Neural progenitor cell (in vitro differentiated cells): ENCODE results near the gene CACNA1D. TPM values are rescaled to one million over a fixed set of nuclear protein-coding genes. Genes with fewer than 3 reads are reported as not detected.

Experiments
- DNase-seq: peaks from one replicate; pipeline ENCODE4 v3.0.0-alpha.2; 2016; ENCODE audit warnings: low spot score
- H2AFZ ChIP-seq: fragments of 200-600 bp; sonication (generic); replicated peaks from 2 replicates; pipeline ENCODE4 v1.6.1; 2016; ENCODE audit warnings: antibody characterized with exemption
- H3F3A ChIP-seq: fragments of 200-600 bp; sonication (generic); 2 replicates; pipeline ENCODE4 v1.6.1; 2016; ENCODE audit warnings: antibody characterized with exemption, low read depth
- H3K27ac ChIP-seq: fragments of 200-600 bp; sonication (generic); 2 replicates; pipeline ENCODE4 v1.5.1; 2016; ENCODE audit warnings: mild to moderate bottlenecking
- H3K27me3 ChIP-seq: fragments of 200-600 bp; sonication (generic); 2 replicates; pipeline ENCODE4 v1.6.1; 2016; ENCODE audit warnings: mild to moderate bottlenecking, moderate library complexity
- H3K36me3 ChIP-seq: fragments of 200-600 bp; sonication (generic); 2 replicates; pipeline ENCODE4 v1.5.1; 2016
- H3K4me1 ChIP-seq: fragments of 200-600 bp; sonication (generic); 2 replicates; pipeline ENCODE4 v1.6.1; 2016; ENCODE audit warnings: mixed run types
- H3K4me2 ChIP-seq: fragments of 200-600 bp; sonication (generic); 2 replicates; pipeline ENCODE4 v1.6.1; 2016
- H3K4me3 ChIP-seq: fragments of 200-600 bp; sonication (generic); 2 replicates; pipeline ENCODE4 v1.5.1; 2016
- H3K79me2 ChIP-seq: fragments of 200-600 bp; sonication (generic); 2 replicates; pipeline ENCODE4 v1.6.1; 2016; ENCODE audit warnings: low read depth
- H3K9ac ChIP-seq: fragments of 200-600 bp; sonication (generic); 2 replicates; pipeline ENCODE4 v1.6.1; 2016
- H3K9me3 ChIP-seq: fragments of 200-600 bp; sonication (generic); 2 replicates; pipeline ENCODE4 v1.5.1; 2016; ENCODE audit warnings: low read depth
- H4K20me1 ChIP-seq: fragments of 200-600 bp; sonication (generic); 2 replicates; pipeline ENCODE4 v1.6.1; 2016; ENCODE audit warnings: low read depth
- H3K27ac Mint-ChIP-seq: 3 replicates; pipeline ENCODE4 v1.8.0; 2021; ENCODE audit warnings: mixed read lengths
- H3K27me3 Mint-ChIP-seq: 2 replicates; pipeline ENCODE4 v1.8.0; 2022; ENCODE audit warnings: low read depth, mild to moderate bottlenecking, inconsistent platforms, moderate library complexity, mixed read lengths; ENCODE audit not compliant: insufficient read depth
- H3K36me3 Mint-ChIP-seq: 3 replicates; pipeline ENCODE4 v1.8.0; 2021; ENCODE audit warnings: mixed read lengths
- H3K4me1 Mint-ChIP-seq: 3 replicates; pipeline ENCODE4 v1.8.0; 2021; ENCODE audit warnings: mixed read lengths
- H3K4me3 Mint-ChIP-seq: 3 replicates; pipeline ENCODE4 v1.8.0; 2021; ENCODE audit warnings: mild to moderate bottlenecking, moderate library complexity, mixed read lengths
- H3K9me3 Mint-ChIP-seq: 3 replicates; pipeline ENCODE4 v1.8.0; 2020; ENCODE audit warnings: mixed read lengths
- EZH2 ChIP-seq: fragments of 200-600 bp; sonication (generic); IDR thresholded peaks from 2 replicates; pipeline ENCODE4 v1.6.1; 2017; ENCODE audit warnings: antibody characterized with exemption, mild to moderate bottlenecking, moderate library complexity
- EZH2phosphoT487 ChIP-seq: fragments of 200-600 bp; sonication (generic); IDR thresholded peaks from 2 replicates; pipeline ENCODE4 v1.6.1; 2017; ENCODE audit warnings: antibody characterized with exemption
- total RNA-seq: library from RNA; depleted of rRNA; stranded (reverse); fragments of >200 nt; gene quantifications from 2 replicates; pipeline ENCODE4 v1.2.3, GENCODE V29; 2015; ENCODE audit warnings: low replicate concordance
- TF ChIP-seq, protein P1 (sequence below): fragments of 200-600 bp; sonication (generic); IDR thresholded peaks from 2 replicates; pipeline ENCODE4 v1.5.1; 2017; ENCODE audit warnings: antibody characterized with exemption, mild to moderate bottlenecking

The CACNA1D gene
- total RNA-seq, 1 donor from 2014 or later = 4.7 TPM

DNA sequence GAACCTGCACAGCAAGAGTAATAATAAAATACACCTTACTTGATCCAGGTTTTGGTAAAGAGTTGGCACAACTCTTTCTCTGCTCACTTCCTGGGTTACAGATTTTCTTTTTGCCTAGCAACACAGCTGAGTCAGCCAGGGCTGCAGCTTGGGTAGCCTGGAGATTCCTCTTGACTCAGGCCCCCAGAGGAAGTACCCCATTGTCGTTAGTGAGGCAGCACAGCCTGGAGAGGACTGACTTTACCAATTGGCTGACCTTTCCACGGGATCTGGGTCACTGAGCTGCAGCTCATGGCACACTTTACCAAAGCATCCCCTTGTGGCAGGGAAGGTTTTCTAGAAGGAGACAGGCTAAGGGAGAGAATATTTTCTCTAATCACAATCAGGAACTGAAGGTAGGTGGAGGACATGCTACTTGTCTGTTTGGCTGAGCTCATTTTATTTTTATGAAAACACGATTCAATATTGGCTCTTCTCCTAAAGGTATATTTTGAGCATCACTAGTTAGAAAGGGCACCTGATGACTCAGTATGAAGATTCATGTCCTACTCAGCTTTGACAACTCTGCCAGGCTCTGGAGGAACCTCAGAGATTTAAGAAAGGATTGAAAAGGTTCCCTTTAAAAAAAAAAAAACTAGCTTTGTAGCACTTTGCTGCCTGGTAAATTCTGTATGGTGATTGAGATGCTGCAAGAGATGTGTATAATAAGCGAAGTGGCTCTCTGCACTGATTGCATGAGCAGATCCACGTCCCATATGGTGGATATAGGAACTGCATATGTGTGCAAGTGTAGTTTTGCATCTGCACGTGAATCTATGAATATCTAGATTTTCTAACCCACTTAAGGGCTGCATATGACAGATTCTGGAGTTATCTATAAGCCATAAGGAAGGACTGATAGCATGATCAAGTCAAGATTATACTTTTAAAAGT is 227.0 kb downstream of the CACNA1D start:
- Mint-ChIP-seq H3K4me3 (no peak overlapping the region), H3K9me3 (no peaks in the 10 kb centered on the region), H3K27me3 (no peaks in the 10 kb centered on the region), H3K36me3 (no peaks in the 10 kb centered on the region), H3K27ac (no peak overlapping the region), H3K4me1 (peaks cover 27% of the 10 kb centered on the region)
- H3K79me2 ChIP-seq = no peaks in the 10 kb centered on the region
- peaks cover 6% of the 10 kb centered on the region for H3K4me1 ChIP-seq
- no peaks in the 10 kb centered on the region for H3K36me3 ChIP-seq
- no peak overlapping the region for H3K9ac ChIP-seq
- H2AFZ ChIP-seq = peak overlapping the region; percentile 4
- no peak overlapping the region for H3K27ac ChIP-seq
- DNase-seq = peak; percentile 34
- H4K20me1 ChIP-seq = no peaks in the 10 kb centered on the region
- H3K4me3 ChIP-seq = no peak overlapping the region
- H3F3A ChIP-seq = no peaks in the 10 kb centered on the region
- TF ChIP-seq EZH2 (no peak), EZH2phosphoT487 (no peak)
- TF ChIP-seq, protein P1, sequence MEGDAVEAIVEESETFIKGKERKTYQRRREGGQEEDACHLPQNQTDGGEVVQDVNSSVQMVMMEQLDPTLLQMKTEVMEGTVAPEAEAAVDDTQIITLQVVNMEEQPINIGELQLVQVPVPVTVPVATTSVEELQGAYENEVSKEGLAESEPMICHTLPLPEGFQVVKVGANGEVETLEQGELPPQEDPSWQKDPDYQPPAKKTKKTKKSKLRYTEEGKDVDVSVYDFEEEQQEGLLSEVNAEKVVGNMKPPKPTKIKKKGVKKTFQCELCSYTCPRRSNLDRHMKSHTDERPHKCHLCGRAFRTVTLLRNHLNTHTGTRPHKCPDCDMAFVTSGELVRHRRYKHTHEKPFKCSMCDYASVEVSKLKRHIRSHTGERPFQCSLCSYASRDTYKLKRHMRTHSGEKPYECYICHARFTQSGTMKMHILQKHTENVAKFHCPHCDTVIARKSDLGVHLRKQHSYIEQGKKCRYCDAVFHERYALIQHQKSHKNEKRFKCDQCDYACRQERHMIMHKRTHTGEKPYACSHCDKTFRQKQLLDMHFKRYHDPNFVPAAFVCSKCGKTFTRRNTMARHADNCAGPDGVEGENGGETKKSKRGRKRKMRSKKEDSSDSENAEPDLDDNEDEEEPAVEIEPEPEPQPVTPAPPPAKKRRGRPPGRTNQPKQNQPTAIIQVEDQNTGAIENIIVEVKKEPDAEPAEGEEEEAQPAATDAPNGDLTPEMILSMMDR = peak; percentile 6
- no peaks in the 10 kb centered on the region for H3K9me3 ChIP-seq
- no peak overlapping the region for H3K4me2 ChIP-seq
- no peaks in the 10 kb centered on the region for H3K27me3 ChIP-seq

DNA sequence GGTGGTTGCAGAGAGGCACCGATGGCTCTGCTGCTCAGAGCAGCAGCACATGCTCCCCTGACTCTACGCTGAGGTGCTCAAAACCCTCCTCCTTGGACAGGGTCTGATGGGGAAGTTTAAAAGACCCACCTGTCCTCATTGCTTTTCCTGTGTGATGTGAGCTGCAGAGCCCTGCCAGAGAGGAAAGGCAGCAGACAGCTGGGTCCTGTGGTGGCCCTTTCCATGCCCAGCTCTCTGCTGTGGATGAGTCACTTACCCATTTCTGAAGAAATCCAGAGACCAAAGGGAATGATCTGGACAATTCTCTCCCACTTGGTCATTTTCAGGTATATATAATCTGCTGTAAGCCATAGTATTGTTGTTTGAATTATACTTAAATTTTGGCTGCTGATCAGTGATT is 230.2 kb downstream of the CACNA1D start:
- Mint-ChIP-seq H3K36me3 (no peaks in the 10 kb centered on the region), H3K4me1 (peaks cover 26% of the 10 kb centered on the region)
- no peak overlapping the region for H3K9ac ChIP-seq

DNA sequence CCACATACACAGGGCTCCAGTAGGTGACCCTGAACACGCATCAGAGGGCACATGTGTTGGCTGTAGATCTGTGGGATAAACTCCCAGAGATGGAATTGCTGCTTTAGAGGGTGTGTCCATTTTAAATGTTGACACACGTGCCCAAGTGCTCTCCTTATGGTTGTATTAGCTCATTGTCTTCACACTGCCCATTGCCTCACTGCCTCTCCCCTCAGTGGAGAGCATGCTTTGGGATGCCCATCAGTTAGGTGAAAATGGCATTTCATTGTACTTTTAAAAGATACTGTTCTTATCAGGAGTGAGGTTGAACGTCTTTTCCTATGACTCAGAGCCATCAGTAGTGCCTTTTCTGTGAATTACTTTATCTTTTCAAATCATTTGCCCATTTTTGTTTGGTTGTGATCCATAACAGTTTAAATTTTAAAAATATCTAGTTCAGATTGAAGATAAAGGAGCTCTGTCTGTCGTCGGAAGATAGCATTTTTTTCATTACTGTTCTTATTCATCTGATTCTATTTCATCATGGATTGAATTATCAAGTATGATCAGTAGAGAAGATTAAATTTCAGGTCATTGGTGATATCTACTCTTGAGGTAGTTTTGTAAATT is 231.1 kb downstream of the CACNA1D start:
- Histone ChIP-seq H3K79me2 (no peaks in the 10 kb centered on the region), H3K36me3 (no peaks in the 10 kb centered on the region), H4K20me1 (no peaks in the 10 kb centered on the region), H3K9me3 (no peaks in the 10 kb centered on the region), H3K27ac (no peak overlapping the region), H3K4me3 (no peak overlapping the region), H3K4me1 (no peaks in the 10 kb centered on the region), H3K4me2 (no peak overlapping the region), H3K27me3 (no peaks in the 10 kb centered on the region), H2AFZ (no peak overlapping the region), H3K9ac (no peak overlapping the region), H3F3A (no peaks in the 10 kb centered on the region)
- H3K36me3 Mint-ChIP-seq = no peaks in the 10 kb centered on the region
- no peak overlapping the region for H3K4me3 Mint-ChIP-seq
- H3K27me3 Mint-ChIP-seq = no peaks in the 10 kb centered on the region
- peaks cover 24% of the 10 kb centered on the region for H3K4me1 Mint-ChIP-seq
- DNase-seq = no peak
- H3K27ac Mint-ChIP-seq = no peak overlapping the region
- TF ChIP-seq EZH2phosphoT487 = no peak
- H3K9me3 Mint-ChIP-seq = no peaks in the 10 kb centered on the region

More for the DNA sequence above, 230.2 kb downstream of the CACNA1D start:
- H3K9me3 Mint-ChIP-seq = no peaks in the 10 kb centered on the region
- Histone ChIP-seq H3F3A (no peaks in the 10 kb centered on the region), H4K20me1 (no peaks in the 10 kb centered on the region), H3K27ac (no peak overlapping the region), H3K27me3 (no peaks in the 10 kb centered on the region), H3K9me3 (no peaks in the 10 kb centered on the region), H3K79me2 (no peaks in the 10 kb centered on the region), H3K36me3 (no peaks in the 10 kb centered on the region), H3K4me3 (no peak overlapping the region), H3K4me1 (peaks cover 4% of the 10 kb centered on the region), H3K4me2 (no peak overlapping the region), H2AFZ (no peak overlapping the region)
- DNase-seq = no peak
- no peaks in the 10 kb centered on the region for H3K27me3 Mint-ChIP-seq
- no peak overlapping the region for H3K27ac Mint-ChIP-seq
- no peak for TF ChIP-seq EZH2
- TF ChIP-seq, protein P1 = no peak
- TF ChIP-seq EZH2phosphoT487 = no peak
- no peak overlapping the region for H3K4me3 Mint-ChIP-seq

DNA sequence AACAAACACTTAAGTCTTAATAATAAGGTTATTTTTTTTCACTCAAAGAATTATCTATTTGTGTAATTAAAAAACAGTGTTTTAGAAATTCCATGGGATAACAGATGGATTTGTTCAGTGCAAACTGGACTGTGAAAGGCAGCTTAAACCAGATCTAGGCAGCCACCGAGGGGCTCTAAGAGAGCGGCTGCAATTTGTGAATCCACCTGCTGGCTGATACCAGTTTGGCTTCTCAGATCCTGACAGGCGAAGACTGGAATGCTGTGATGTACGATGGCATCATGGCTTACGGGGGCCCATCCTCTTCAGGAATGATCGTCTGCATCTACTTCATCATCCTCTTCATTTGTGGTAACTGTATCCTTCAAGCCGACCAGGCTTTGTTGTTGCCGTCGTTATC is 232.2 kb downstream of the CACNA1D start:
- no peaks in the 10 kb centered on the region for H3K27me3 Mint-ChIP-seq
- no peak for TF ChIP-seq EZH2phosphoT487
- TF ChIP-seq, protein P1 = no peak
- no peak for TF ChIP-seq EZH2
- peak; percentile 38 for DNase-seq
- H3K27ac Mint-ChIP-seq = no peak overlapping the region
- no peaks in the 10 kb centered on the region for H3K79me2 ChIP-seq
- H3K4me2 ChIP-seq = no peak overlapping the region
- no peaks in the 10 kb centered on the region for H3K9me3 Mint-ChIP-seq
- no peaks in the 10 kb centered on the region for H3K36me3 ChIP-seq
- no peaks in the 10 kb centered on the region for H3K36me3 Mint-ChIP-seq
- no peak overlapping the region for H3K9ac ChIP-seq
- H3F3A ChIP-seq = no peaks in the 10 kb centered on the region
- peak overlapping the region; percentile 60 for H2AFZ ChIP-seq
- H4K20me1 ChIP-seq = no peaks in the 10 kb centered on the region
- H3K4me3 Mint-ChIP-seq = no peak overlapping the region
- H3K4me1 Mint-ChIP-seq = peaks cover 14% of the 10 kb centered on the region
- no peak overlapping the region for H3K4me3 ChIP-seq
- H3K4me1 ChIP-seq = no peaks in the 10 kb centered on the region
- no peak overlapping the region for H3K27ac ChIP-seq
- H3K9me3 ChIP-seq = no peaks in the 10 kb centered on the region
- H3K27me3 ChIP-seq = no peaks in the 10 kb centered on the region
